GM19397 (cell line): Measurements from ENCODE around the gene TEX10.

Experiments
- ATAC-seq: cut with Tn5 transposase; IDR thresholded peaks from one replicate; pipeline ENCODE4 v1.9.1; 2021; ENCODE audit warnings: mild to moderate bottlenecking, moderate library complexity; ENCODE audit not compliant: unreplicated experiment

The TEX10 gene

GRCh38 chr9:100286257-100286656 lies 66.5 kb downstream of the TEX10 start:
- no peak for ATAC-seq

GRCh38 chr9:100285601-100286000 lies 67.1 kb downstream of the TEX10 start:
- no peak for ATAC-seq

- ATAC-seq, result no peak
Measured at GRCh38 chr9:100285080-100285479, 67.7 kb downstream of the TEX10 start.

GRCh38 chr9:100284247-100284646 lies 68.5 kb downstream of the TEX10 start:
- no peak for ATAC-seq

GRCh38 chr9:100282388-100282719 lies 70.4 kb downstream of the TEX10 start:
- no peak for ATAC-seq

GRCh38 chr9:100281676-100282387 lies 70.9 kb downstream of the TEX10 start:
- ATAC-seq, result no peak

GRCh38 chr9:100281066-100281465 lies 71.7 kb downstream of the TEX10 start:
- no peak for ATAC-seq

- ATAC-seq, result no peak
Measured at GRCh38 chr9:100277166-100277979, 75.4 kb downstream of the TEX10 start.

GRCh38 chr9:100269656-100270055 lies 83.1 kb downstream of the TEX10 start:
- no peak for ATAC-seq

- ATAC-seq, result no peak
Measured at GRCh38 chr9:100268271-100268670, 84.5 kb downstream of the TEX10 start.

GRCh38 chr9:100267211-100267610 lies 85.5 kb downstream of the TEX10 start:
- no peak for ATAC-seq
